ENCODE data around the gene CDCA4.

The CDCA4 gene

GRCh38 chr14:105055736-105056302 is 34.9 kb upstream of the CDCA4 start:
- no peak overlapping the region for H3K27ac ChIP-seq
- TF ChIP-seq CTCF (IDR thresholded peaks at IDR 0.05), result no peak
- TF ChIP-seq ZFX (IDR thresholded peaks at IDR 0.05; ENCODE audit: borderline replicate concordance), result no peak

DNA sequence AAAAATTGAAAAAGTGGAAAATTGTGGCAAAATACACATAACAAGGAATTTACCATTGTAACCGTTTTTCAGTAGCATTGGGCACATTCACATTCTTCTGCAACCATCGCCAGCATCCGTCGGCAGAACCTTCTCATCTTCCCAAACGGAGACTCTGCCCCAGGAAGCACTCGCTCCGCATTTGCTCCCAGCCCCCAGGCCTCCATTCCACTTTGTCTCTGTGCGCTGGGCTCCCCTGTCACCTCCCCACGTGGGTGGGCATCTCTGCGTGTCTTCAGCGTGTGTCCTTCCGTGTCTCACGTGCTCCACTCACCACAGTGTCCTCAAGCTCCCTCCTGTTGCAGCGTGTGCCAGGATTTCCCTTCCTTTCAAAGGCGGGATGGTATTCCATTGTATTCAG is 34.5 kb upstream of the CDCA4 start:
- no peak overlapping the region for H3K27ac ChIP-seq
- TF ChIP-seq ZFX (IDR thresholded peaks at IDR 0.05; ENCODE audit: borderline replicate concordance) (no peak), CTCF (IDR thresholded peaks at IDR 0.05) (no peak)

DNA sequence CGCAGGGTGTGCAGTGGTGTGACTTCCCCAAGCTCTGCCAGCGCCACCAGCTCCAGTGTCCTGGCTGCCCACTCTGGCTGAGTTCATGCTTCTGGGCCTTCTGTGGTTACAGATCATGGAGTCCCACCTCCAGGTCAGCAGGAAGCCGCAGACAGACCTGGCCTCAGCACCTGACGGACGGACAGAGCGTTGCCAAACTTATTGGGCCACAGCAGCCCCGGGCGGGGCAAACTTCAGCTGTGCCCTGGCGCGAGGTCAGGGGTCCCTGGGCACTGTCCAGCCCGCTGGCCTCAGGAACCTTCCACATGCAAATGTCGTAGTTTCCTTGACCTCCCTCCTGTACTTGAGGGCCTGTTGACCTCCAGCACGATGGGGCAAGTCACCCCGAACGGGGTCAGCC is 33.1 kb upstream of the CDCA4 start:
- TF ChIP-seq ZFX (IDR thresholded peaks at IDR 0.05; ENCODE audit: borderline replicate concordance) (no peak), CTCF (IDR thresholded peaks at IDR 0.05) (no peak)
- H3K27ac ChIP-seq, result no peak overlapping the region

GRCh38 chr14:105053421-105053820 is 32.5 kb upstream of the CDCA4 start:
- H3K27ac ChIP-seq, result no peak overlapping the region
- no peak for TF ChIP-seq ZFX (IDR thresholded peaks at IDR 0.05; ENCODE audit: borderline replicate concordance)
- TF ChIP-seq CTCF (IDR thresholded peaks at IDR 0.05), result no peak

- no peak overlapping the region for H3K27ac ChIP-seq
- TF ChIP-seq ZFX (IDR thresholded peaks at IDR 0.05; ENCODE audit: borderline replicate concordance), result no peak
- TF ChIP-seq CTCF (IDR thresholded peaks at IDR 0.05), result no peak
Observed at GRCh38 chr14:105052110-105052458, 31.2 kb upstream of the CDCA4 start.

DNA sequence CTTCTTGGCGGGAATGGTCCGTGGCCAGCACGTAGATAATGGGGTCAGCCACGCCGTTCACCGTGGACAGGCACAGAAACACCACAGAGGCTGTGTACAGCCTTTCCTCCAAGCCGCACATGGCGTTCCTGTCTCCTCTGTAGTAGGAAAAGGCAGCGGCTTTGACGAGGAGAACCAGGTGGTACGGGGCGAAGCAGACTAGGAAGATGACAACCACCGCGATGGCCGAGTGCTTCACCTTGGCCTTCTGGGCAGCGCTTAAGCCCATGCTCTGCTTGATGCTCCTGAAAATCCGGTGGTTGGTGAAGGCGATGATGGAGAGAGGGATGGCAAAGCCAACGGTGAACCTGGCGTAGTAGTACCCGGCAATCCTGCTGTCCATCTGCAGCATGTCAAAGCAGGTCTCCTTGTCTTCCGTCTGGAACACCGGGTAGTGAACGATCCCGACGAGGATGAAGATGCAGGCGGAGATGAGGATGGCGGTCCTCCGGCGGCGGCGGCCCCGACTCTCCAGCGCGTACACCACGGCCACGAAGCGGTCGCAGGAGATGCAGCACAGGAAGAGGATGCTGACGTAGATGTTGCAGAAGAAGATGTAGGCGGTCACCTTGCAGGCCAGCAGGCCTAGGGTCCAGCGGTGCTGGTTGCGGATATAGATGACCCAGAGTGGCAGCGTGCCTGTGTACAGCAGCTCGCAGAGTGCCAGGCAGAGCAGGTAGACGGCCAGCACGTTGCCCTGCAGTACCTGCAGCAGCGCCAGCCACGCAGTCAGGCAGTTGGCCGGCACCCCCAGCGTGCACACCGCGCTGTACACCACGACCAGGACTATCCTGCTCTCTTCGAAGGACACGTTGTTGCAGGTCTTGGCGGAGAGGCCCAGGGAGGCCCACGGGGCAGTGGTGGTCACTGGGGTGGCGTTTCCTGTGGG is 30.6 kb upstream of the CDCA4 start:
- H3K27ac ChIP-seq, result no peak overlapping the region
- TF ChIP-seq CTCF (IDR thresholded peaks at IDR 0.05), result no peak
- no peak for TF ChIP-seq ZFX (IDR thresholded peaks at IDR 0.05; ENCODE audit: borderline replicate concordance)

- TF ChIP-seq CTCF (IDR thresholded peaks at IDR 0.05) (no peak), ZFX (IDR thresholded peaks at IDR 0.05; ENCODE audit: borderline replicate concordance) (no peak)
- no peak overlapping the region for H3K27ac ChIP-seq
Observed at GRCh38 chr14:105050551-105050897, 29.6 kb upstream of the CDCA4 start.

Measured in 22Rv1 (cell line).